Measurements from ENCODE around the gene LEKR1.

DNA sequence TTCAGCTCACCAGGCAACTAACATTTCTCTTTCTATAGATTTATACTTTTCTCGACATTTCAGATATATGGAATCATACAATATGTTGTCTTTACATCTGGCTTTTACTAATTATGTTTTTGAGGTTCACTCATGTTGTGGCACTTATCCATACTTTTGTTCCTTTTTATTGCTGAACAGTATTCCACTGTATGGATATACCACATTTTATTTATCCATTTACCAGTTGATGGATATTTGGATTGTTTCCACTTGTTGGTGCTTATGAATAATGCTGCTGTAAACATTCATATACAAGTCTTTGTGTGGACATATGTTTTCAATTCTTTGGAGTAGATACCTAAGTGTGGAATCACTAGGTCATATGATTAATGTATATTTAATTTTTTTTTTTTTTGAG lies 97.2 kb downstream of the LEKR1 start:
- TF ChIP-seq, protein P1, sequence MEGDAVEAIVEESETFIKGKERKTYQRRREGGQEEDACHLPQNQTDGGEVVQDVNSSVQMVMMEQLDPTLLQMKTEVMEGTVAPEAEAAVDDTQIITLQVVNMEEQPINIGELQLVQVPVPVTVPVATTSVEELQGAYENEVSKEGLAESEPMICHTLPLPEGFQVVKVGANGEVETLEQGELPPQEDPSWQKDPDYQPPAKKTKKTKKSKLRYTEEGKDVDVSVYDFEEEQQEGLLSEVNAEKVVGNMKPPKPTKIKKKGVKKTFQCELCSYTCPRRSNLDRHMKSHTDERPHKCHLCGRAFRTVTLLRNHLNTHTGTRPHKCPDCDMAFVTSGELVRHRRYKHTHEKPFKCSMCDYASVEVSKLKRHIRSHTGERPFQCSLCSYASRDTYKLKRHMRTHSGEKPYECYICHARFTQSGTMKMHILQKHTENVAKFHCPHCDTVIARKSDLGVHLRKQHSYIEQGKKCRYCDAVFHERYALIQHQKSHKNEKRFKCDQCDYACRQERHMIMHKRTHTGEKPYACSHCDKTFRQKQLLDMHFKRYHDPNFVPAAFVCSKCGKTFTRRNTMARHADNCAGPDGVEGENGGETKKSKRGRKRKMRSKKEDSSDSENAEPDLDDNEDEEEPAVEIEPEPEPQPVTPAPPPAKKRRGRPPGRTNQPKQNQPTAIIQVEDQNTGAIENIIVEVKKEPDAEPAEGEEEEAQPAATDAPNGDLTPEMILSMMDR (conservative IDR thresholded peaks at IDR 0.05; ENCODE audit: low read length): no peak
- no peak for TF ChIP-seq EZH2phosphoT487 (IDR thresholded peaks at IDR 0.05; ENCODE audit: borderline replicate concordance, low read depth, low read length)

All from OCI-LY7 (cell line).